HEK293 (cell line): Measurements from ENCODE around the gene RNF225.
A peak's percentile ranks its signal among the peaks of the same experiment; 100 is the strongest.

Source experiments
- CTCF ChIA-PET: fragments of 350-600 bp; formaldehyde crosslinking; extraction: SDS; loops from one replicate; lab custom pipeline; 2021; ENCODE audit warnings: antibody characterized with exemption; lab: Yijun Ruan, JAX
- POLR2A ChIA-PET: fragments of 300-600 bp; formaldehyde crosslinking; extraction: SDS; loops from one replicate; lab custom pipeline; 2020; ENCODE audit warnings: antibody characterized with exemption, inconsistent platforms; lab: Yijun Ruan, JAX
- H3K27ac ChIP-seq: fragments of 200-500 bp; sonication (Bioruptor generic); 2 replicates; pipeline ENCODE4 v1.5.1; 2014; ENCODE audit warnings: low read depth, low read length, control low read depth, inconsistent platforms; ENCODE audit errors: extremely low read depth
- H3K36me3 ChIP-seq, 2 experiments: fragments of 200-500 bp in 1 of 2; sonication (Bioruptor generic) in 1 of 2; 1 replicate in 1 of 2; 2 replicates in 1 of 2; pipeline ENCODE4 v1.5.1; 2014 to 2017; ENCODE audit warnings: inconsistent platforms in 2 of 2, low read length in 2 of 2; ENCODE audit not compliant: control insufficient read depth in 2 of 2, insufficient read depth in 1 of 2
- H3K4me1 ChIP-seq: fragments of 200-500 bp; sonication (Bioruptor generic); 2 replicates; pipeline ENCODE4 v1.5.1; 2014; ENCODE audit warnings: mild to moderate bottlenecking, low read length, inconsistent platforms; ENCODE audit not compliant: control insufficient read depth, insufficient read depth
- H3K4me3 ChIP-seq: 2 replicates; pipeline ENCODE4 v1.5.1; 2011; ENCODE audit warnings: low read depth, mild to moderate bottlenecking, control low read depth, low read length, moderate library complexity
- H3K9me3 ChIP-seq: fragments of 200-500 bp; sonication (Bioruptor generic); 2 replicates; pipeline ENCODE4 v1.5.1; 2014; ENCODE audit warnings: low read depth, low read length, inconsistent platforms; ENCODE audit not compliant: control insufficient read depth, insufficient read depth
- BCL6B ChIP-seq: fragments of 450-650 bp; formaldehyde crosslinking; IDR thresholded peaks from 2 replicates; pipeline ENCODE4 v1.5.1; 2017; ENCODE audit warnings: missing biosample characterization, missing genetic modification characterization
- HOXC10 ChIP-seq: sonication (generic); formaldehyde crosslinking; IDR thresholded peaks from 2 replicates; pipeline ENCODE4 v1.8.1; 2023; ENCODE audit warnings: mild to moderate bottlenecking, missing genetic modification reagents
- PBX3 ChIP-seq: sonication (generic); formaldehyde crosslinking; IDR thresholded peaks from 2 replicates; pipeline ENCODE4 v1.8.1; 2022; ENCODE audit warnings: mild to moderate bottlenecking, moderate library complexity, missing genetic modification reagents
- SCRT2 ChIP-seq: fragments of 450-650 bp; formaldehyde crosslinking; IDR thresholded peaks from 2 replicates; pipeline ENCODE4 v1.5.1; 2016; ENCODE audit warnings: missing biosample characterization, missing genetic modification characterization
- ZBTB17 ChIP-seq: fragments of 450-650 bp; formaldehyde crosslinking; IDR thresholded peaks from 2 replicates; pipeline ENCODE4 v1.5.1; 2016; ENCODE audit warnings: missing biosample characterization, missing genetic modification characterization
- ZBTB20 ChIP-seq: fragments of 450-650 bp; formaldehyde crosslinking; IDR thresholded peaks from 2 replicates; pipeline ENCODE4 v1.5.1; 2016; ENCODE audit warnings: missing biosample characterization, missing genetic modification characterization
- ZBTB26 ChIP-seq: fragments of 450-650 bp; formaldehyde crosslinking; optimal IDR thresholded peaks from 2 replicates; pipeline ENCODE3; 2016; ENCODE audit warnings: missing biosample characterization, mild to moderate bottlenecking, missing genetic modification characterization
- ZBTB48 ChIP-seq: fragments of 450-650 bp; formaldehyde crosslinking; IDR thresholded peaks from 2 replicates; pipeline ENCODE4 v1.5.1; 2016; ENCODE audit warnings: missing biosample characterization, missing genetic modification characterization
- ZNF324 ChIP-seq: fragments of 450-650 bp; formaldehyde crosslinking; IDR thresholded peaks from 2 replicates; pipeline ENCODE4 v1.5.1; 2016; ENCODE audit warnings: missing biosample characterization, missing genetic modification characterization
- ZNF354C ChIP-seq: fragments of 450-650 bp; formaldehyde crosslinking; IDR thresholded peaks from 2 replicates; pipeline ENCODE4 v1.5.1; 2016; ENCODE audit warnings: missing biosample characterization, missing genetic modification characterization, low read depth, borderline replicate concordance
- ZNF521 ChIP-seq: fragments of 450-650 bp; formaldehyde crosslinking; IDR thresholded peaks from 2 replicates; pipeline ENCODE4 v1.5.1; 2017; ENCODE audit warnings: missing biosample characterization, mild to moderate bottlenecking, missing genetic modification characterization
- ZNF548 ChIP-seq: fragments of 450-650 bp; formaldehyde crosslinking; IDR thresholded peaks from 2 replicates; pipeline ENCODE4 v1.5.1; 2016; ENCODE audit warnings: missing biosample characterization, missing genetic modification characterization
- ZNF560 ChIP-seq: fragments of 450-650 bp; formaldehyde crosslinking; IDR thresholded peaks from 2 replicates; pipeline ENCODE4 v1.5.1; 2017; ENCODE audit warnings: missing biosample characterization, missing genetic modification characterization, borderline replicate concordance
- ZNF571 ChIP-seq: fragments of 450-650 bp; formaldehyde crosslinking; IDR thresholded peaks from 2 replicates; pipeline ENCODE4 v1.5.0; 2017; ENCODE audit warnings: missing biosample characterization, missing genetic modification characterization
- ZNF621 ChIP-seq: fragments of 450-650 bp; formaldehyde crosslinking; IDR thresholded peaks from 2 replicates; pipeline ENCODE4 v1.5.1; 2017; ENCODE audit warnings: missing biosample characterization, missing genetic modification characterization
- ZNF626 ChIP-seq: fragments of 450-650 bp; sonication (Bioruptor Pico); formaldehyde crosslinking; IDR thresholded peaks from 2 replicates; pipeline ENCODE4 v1.5.1; 2018; ENCODE audit warnings: missing biosample characterization, missing genetic modification characterization, inconsistent platforms
- ZNF692 ChIP-seq: fragments of 450-650 bp; formaldehyde crosslinking; IDR thresholded peaks from 2 replicates; pipeline ENCODE4 v1.5.1; 2016; ENCODE audit warnings: missing biosample characterization, missing genetic modification characterization

RNF225 gene

GRCh38 chr19:58387338-58388174 is 7.9 kb upstream of the RNF225 start (continued):
- no peak for TF ChIP-seq ZNF354C
- TF ChIP-seq ZNF560 (tag by site-specific recombination): no peak
- no peak for TF ChIP-seq ZNF621 (tag by site-specific recombination)
- no peak for TF ChIP-seq ZBTB20 (tag by site-specific recombination)
- no peak for TF ChIP-seq ZNF324
- no peak for TF ChIP-seq BCL6B (tag by site-specific recombination)
- 0 out of 2 replicates have a peak, but pooled peaks have one; percentile 16 for TF ChIP-seq PBX3 (CRISPR knock-in tag)
- no peak for TF ChIP-seq ZBTB26 (tag by site-specific recombination)
- TF ChIP-seq ZNF548 (tag by site-specific recombination): no peak
- no peak for TF ChIP-seq ZNF521 (tag by site-specific recombination)
- TF ChIP-seq HOXC10 (CRISPR knock-in tag): 0 out of 2 replicates have a peak, but pooled peaks have one; percentile 76
- TF ChIP-seq ZNF692 (tag by site-specific recombination): no peak

- TF ChIP-seq ZNF571 (no peak), SCRT2 (tag by site-specific recombination) (peak; percentile 80), ZBTB17 (tag by site-specific recombination) (peak; percentile 9; the same call in 1 of the 2 replicates)
- Histone ChIP-seq H3K4me1 (peaks cover 16% of the 10 kb centered on the region), H3K9me3 (no peaks in the 10 kb centered on the region), H3K36me3 (peaks cover 50 to 54% of the 10 kb centered on the region in 2 experiments), H3K27ac (peak overlapping the region; percentile 68; the same call in 1 of the 2 replicates), H3K4me3 (peak overlapping the region; percentile 77)
- POLR2A ChIA-PET: interaction anchor here (1.6 to 4.2 kb wide), 5 partner anchors 12 to 156 kb away, joined by 4 to 28 read pairs (median 6); partner anchors contain the start of genes TRIM28, ZNF497, ZNF584 and ZSCAN22
- CTCF ChIA-PET: interaction anchor here (0.6 to 0.8 kb wide), 2 partner anchors 81 to 205 kb away, joined by 3 to 5 read pairs; no protein-coding TSS in a partner anchor
These were observed 7.3 kb upstream of the RNF225 start for GRCh38 chr19:58388175-58388526.

GRCh38 chr19:58392945-58393724 is 2.3 kb upstream of the RNF225 start:
- H3K27ac ChIP-seq: no peak overlapping the region
- H3K4me1 ChIP-seq: peaks cover 3% of the 10 kb centered on the region; the same call in 1 of the 2 replicates
- H3K36me3 ChIP-seq: peaks cover 64 to 76% of the 10 kb centered on the region in 2 experiments
- no peak for TF ChIP-seq ZNF626 (tag by site-specific recombination)
- TF ChIP-seq ZBTB48 (tag by site-specific recombination): no peak
- ChIA-PET POLR2A (interaction anchor here (1.9 kb wide), 2 partner anchors 15 to 31 kb away, joined by 4 to 9 read pairs; partner anchors contain the start of genes ZNF497 and ZNF584), CTCF (interaction anchor here (1.2 kb wide), 1 partner anchor 126 kb away, joined by 4 read pairs; the partner anchor contains the start of gene ZBTB45)
- no peaks in the 10 kb centered on the region for H3K9me3 ChIP-seq
- H3K4me3 ChIP-seq: no peak overlapping the region
